Upper lobe of left lung (tissue), 6 donors: ENCODE data around the gene FXR1. TPM values are rescaled to one million over a fixed set of nuclear protein-coding genes. Genes with fewer than 3 reads are reported as not detected.
"Not testable (repeated sequence)": the region's sequence is repeated elsewhere in the genome, so short reads cannot be mapped to it uniquely, and the experiment has no call there.

ENCODE experiments used
- ATAC-seq, 2 donors: fragments of 200-7000 bp; cut with Tn5 transposase; one replicate each; pipeline ENCODE4 v1.9.1; 2022; ENCODE audit warnings: mild to moderate bottlenecking in 2 of 2, moderate library complexity in 2 of 2; ENCODE audit not compliant: low FRiP score in 2 of 2
- DNase-seq, 2 donors: peaks; one replicate each; pipeline ENCODE4 v3.0.0-alpha.2; 2019 to 2020
- H3K27ac ChIP-seq, 4 donors: fragments of 200-600 bp; sonication (generic); one replicate each; pipeline ENCODE4 v1.5.1; 2016 to 2019
- H3K27me3 ChIP-seq, 4 donors: fragments of 200-600 bp; sonication (generic); one replicate each; pipeline ENCODE4 v1.5.1; 2017 to 2019
- H3K36me3 ChIP-seq, 4 donors: fragments of 200-600 bp; sonication (generic); one replicate each; pipeline ENCODE4 v1.5.1; 2016 to 2019
- H3K4me1 ChIP-seq, 4 donors: fragments of 200-600 bp; sonication (generic); one replicate each; pipeline ENCODE4 v1.5.1; 2018 to 2019
- H3K4me3 ChIP-seq, 4 donors: fragments of 200-600 bp; sonication (generic); one replicate each; pipeline ENCODE4 v1.5.1; 2017 to 2019; ENCODE audit warnings: mild to moderate bottlenecking in 2 of 4, moderate library complexity in 1 of 4
- H3K9me3 ChIP-seq, 4 donors: fragments of 200-600 bp; sonication (generic); one replicate each; pipeline ENCODE4 v1.5.1; 2018 to 2019
- CTCF ChIP-seq, 6 experiments: fragments of 450-650 bp in 4 of 6; fragments of 200-600 bp in 2 of 6; sonication (generic) in 2 of 6; IDR thresholded peaks; one replicate each; pipeline ENCODE4 v1.5.1; 2016 to 2019; ENCODE audit warnings: antibody characterized with exemption in 6 of 6
- EP300 ChIP-seq, 4 donors: sonication (generic); formaldehyde crosslinking; IDR thresholded peaks; one replicate each; pipeline ENCODE4 v1.5.1; 2017; ENCODE audit warnings: antibody characterized with exemption in 4 of 4, control low read depth in 2 of 4
- POLR2A ChIP-seq, 4 donors: fragments of 450-650 bp; IDR thresholded peaks; one replicate each; pipeline ENCODE4 v1.5.1; 2016 to 2017; ENCODE audit warnings: antibody characterized with exemption in 4 of 4, mild to moderate bottlenecking in 2 of 4
- POLR2AphosphoS5 ChIP-seq, 2 donors: sonication (generic); formaldehyde crosslinking; IDR thresholded peaks; one replicate each; pipeline ENCODE4 v1.5.1; 2017; ENCODE audit warnings: antibody characterized with exemption in 2 of 2
- WGBS, 2 donors: methylation state at CpG; one replicate each; pipeline ENCODE4 v1.1.5; 2017 to 2018; 5-methylcytosine and 5-hydroxymethylcytosine counted together
- total RNA-seq, 6 donors: library from RNA; depleted of rRNA in 4 of 6; stranded (reverse); fragments of >200 nt in 4 of 6; gene quantifications; one replicate each; pipeline versions ENCODE4 v1.1.0 to v1.2.1, GENCODE V29; 2016 to 2021
- donor health status: DM: no; HTN: no; CAD: no; lungs with moderate emphysema.
- donor health status: DM: no; HTN: yes; CAD: no; lungs with severe emphysema.

FXR1 gene
- total RNA-seq, 6 donors from 2014 or later = 74.9 to 145 (median 88.3) TPM

- H3K4me3 ChIP-seq = no peak overlapping the region
- no peaks in the 10 kb centered on the region for H3K27me3 ChIP-seq
- peaks cover 0 to 73% (median 10%) of the 10 kb centered on the region in 4 donors for H3K36me3 ChIP-seq
- ATAC-seq (no peak), DNase-seq (no peak)
- no peaks in the 10 kb centered on the region for H3K4me1 ChIP-seq
- H3K27ac ChIP-seq = no peak overlapping the region
- no peak for TF ChIP-seq CTCF (IDR thresholded peaks at IDR 0.05)
- no peak for TF ChIP-seq POLR2A (IDR thresholded peaks at IDR 0.05)
- H3K9me3 ChIP-seq = no peaks in the 10 kb centered on the region
These were observed 65.0 kb downstream of the FXR1 start for GRCh38 chr3:180977498-180977897.

GRCh38 chr3:180979961-180980360 lies 67.5 kb downstream of the FXR1 start:
- TF ChIP-seq EP300 (IDR thresholded peaks at IDR 0.05) (no peak), CTCF (IDR thresholded peaks at IDR 0.05) (no peak), POLR2A (IDR thresholded peaks at IDR 0.05) (no peak), POLR2AphosphoS5 (IDR thresholded peaks at IDR 0.05) (no peak)
- ATAC-seq (no peak), DNase-seq (no peak)
- Histone ChIP-seq H3K9me3 (no peaks in the 10 kb centered on the region), H3K36me3 (peaks cover 0 to 77% (median 10%) of the 10 kb centered on the region in 4 donors), H3K27ac (no peak overlapping the region), H3K4me3 (no peak overlapping the region), H3K27me3 (no peaks in the 10 kb centered on the region), H3K4me1 (no peaks in the 10 kb centered on the region)

GRCh38 chr3:180980611-180981010 lies 68.1 kb downstream of the FXR1 start:
- TF ChIP-seq POLR2A (IDR thresholded peaks at IDR 0.05) = no peak
- TF ChIP-seq EP300 (IDR thresholded peaks at IDR 0.05) = no peak
- no peak for TF ChIP-seq CTCF (IDR thresholded peaks at IDR 0.05)
- TF ChIP-seq POLR2AphosphoS5 (IDR thresholded peaks at IDR 0.05) = no peak

GRCh38 chr3:180981912-180982311 lies 69.4 kb downstream of the FXR1 start:
- no peak for ATAC-seq
- 91 to 98% methylated on average over 2 of the region's 2 CpGs for WGBS, 2 donors
- Histone ChIP-seq H3K27me3 (no peaks in the 10 kb centered on the region), H3K36me3 (peaks cover 0 to 77% (median 8%) of the 10 kb centered on the region in 4 donors), H3K9me3 (no peaks in the 10 kb centered on the region), H3K4me1 (no peaks in the 10 kb centered on the region), H3K27ac (no peak overlapping the region), H3K4me3 (no peak overlapping the region)
- DNase-seq = no peak
- TF ChIP-seq POLR2AphosphoS5 (IDR thresholded peaks at IDR 0.05) = no peak
- no peak for TF ChIP-seq EP300 (IDR thresholded peaks at IDR 0.05)
- TF ChIP-seq CTCF (IDR thresholded peaks at IDR 0.05) = no peak
- TF ChIP-seq POLR2A (IDR thresholded peaks at IDR 0.05) = no peak

More at GRCh38 chr3:180980611-180981010, 68.1 kb downstream of the FXR1 start:
- H3K36me3 ChIP-seq = peaks cover 0 to 76% (median 10%) of the 10 kb centered on the region in 4 donors
- H3K27me3 ChIP-seq = no peaks in the 10 kb centered on the region
- DNase-seq (no peak), ATAC-seq (no peak)
- H3K4me3 ChIP-seq = no peak overlapping the region
- no peaks in the 10 kb centered on the region for H3K4me1 ChIP-seq
- no peak overlapping the region for H3K27ac ChIP-seq
- H3K9me3 ChIP-seq = no peaks in the 10 kb centered on the region

- no peaks in the 10 kb centered on the region for H3K27me3 ChIP-seq
These were observed 70.7 kb downstream of the FXR1 start for GRCh38 chr3:180983136-180983535.

GRCh38 chr3:180986366-180986765 lies 73.9 kb downstream of the FXR1 start:
- 92 to 96% methylated on average over 10 of the region's 10 CpGs for WGBS, 2 donors
- H3K27ac ChIP-seq, DNase-seq, ATAC-seq, H3K27me3 ChIP-seq, H3K4me3 ChIP-seq, H3K9me3 ChIP-seq: not testable (repeated sequence)
- Histone ChIP-seq H3K36me3 (peaks cover 0 to 48% (median 4%) of the 10 kb centered on the region in 4 donors), H3K4me1 (peaks cover 0 to 24% (median 7%) of the 10 kb centered on the region in 4 donors)

More at GRCh38 chr3:180983136-180983535, 70.7 kb downstream of the FXR1 start:
- Histone ChIP-seq H3K9me3 (no peaks in the 10 kb centered on the region), H3K36me3 (peaks cover 0 to 72% (median 8%) of the 10 kb centered on the region in 4 donors), H3K27ac (no peak overlapping the region), H3K4me1 (peaks cover 0 to 11% (median 1%) of the 10 kb centered on the region in 4 donors), H3K4me3 (no peak overlapping the region)
- DNase-seq (no peak), ATAC-seq (no peak)
- TF ChIP-seq EP300 (IDR thresholded peaks at IDR 0.05) (no peak), POLR2AphosphoS5 (IDR thresholded peaks at IDR 0.05) (no peak), POLR2A (IDR thresholded peaks at IDR 0.05) (no peak), CTCF (IDR thresholded peaks at IDR 0.05) (no peak)
- WGBS, 2 donors = 51 to 56% methylated on average over 2 of the region's 2 CpGs
